GM18868 (cell line): ENCODE data around the gene MATK.

ENCODE experiments used
- ATAC-seq: cut with Tn5 transposase; IDR thresholded peaks from one replicate; pipeline ENCODE4 v1.9.1; 2021; ENCODE audit warnings: mild to moderate bottlenecking, moderate library complexity; ENCODE audit not compliant: unreplicated experiment

The MATK gene

GRCh38 chr19:3751236-3751635 is 34.9 kb downstream of the MATK start:
- no peak for ATAC-seq

GRCh38 chr19:3750211-3750610 is 36.0 kb downstream of the MATK start:
- ATAC-seq, result no peak

- no peak for ATAC-seq
Measured at GRCh38 chr19:3748965-3749364, 37.2 kb downstream of the MATK start.

- no peak for ATAC-seq
Measured at GRCh38 chr19:3746371-3747056, 39.7 kb downstream of the MATK start.

- no peak for ATAC-seq
Measured at GRCh38 chr19:3745363-3746045, 40.7 kb downstream of the MATK start.

GRCh38 chr19:3743486-3743885 is 42.7 kb downstream of the MATK start:
- no peak for ATAC-seq

GRCh38 chr19:3740431-3740830 is 45.8 kb downstream of the MATK start:
- ATAC-seq, result no peak

GRCh38 chr19:3738477-3739220 is 47.5 kb downstream of the MATK start:
- ATAC-seq, result no peak

- ATAC-seq, result no peak
Measured at GRCh38 chr19:3737487-3738205, 48.5 kb downstream of the MATK start.

GRCh38 chr19:3736106-3736724 is 50.0 kb downstream of the MATK start:
- no peak for ATAC-seq

GRCh38 chr19:3734310-3734600 is 51.9 kb downstream of the MATK start:
- ATAC-seq, result no peak

- ATAC-seq, result no peak
Measured at GRCh38 chr19:3733549-3734309, 52.5 kb downstream of the MATK start.

- ATAC-seq, result no peak
Measured at GRCh38 chr19:3732108-3732507, 54.1 kb downstream of the MATK start.

GRCh38 chr19:3730457-3730958 is 55.7 kb downstream of the MATK start:
- no peak for ATAC-seq
